HepG2 (cell line): Measurements from ENCODE around the gene LDLRAD4.

Source experiments
- BATF2 ChIP-seq: sonication (generic); formaldehyde crosslinking; IDR thresholded peaks from 2 replicates; pipeline ENCODE4 v1.8.0; 2022; ENCODE audit warnings: mild to moderate bottlenecking, missing genetic modification reagents, moderate library complexity
- CTCF ChIP-seq: sonication (generic); formaldehyde crosslinking; IDR thresholded peaks from 2 replicates; pipeline ENCODE4 v1.5.0; 2020; ENCODE audit warnings: mild to moderate bottlenecking, missing genetic modification reagents, moderate library complexity
- EP300 ChIP-seq, 3 experiments: sonication (generic) in 1 of 3; formaldehyde crosslinking in 1 of 3; IDR thresholded peaks; 2 replicates each; pipeline versions ENCODE4 v1.5.1 to v1.6.1; 2011 to 2020; ENCODE audit warnings: low read depth in 2 of 3, low read length in 2 of 3, borderline replicate concordance in 1 of 3, improper control_type of control experiment in 1 of 3, mild to moderate bottlenecking in 1 of 3, missing genetic modification reagents in 1 of 3, moderate library complexity in 1 of 3
- FUBP1 ChIP-seq: sonication (generic); formaldehyde crosslinking; IDR thresholded peaks from 2 replicates; pipeline ENCODE4 v1.5.1; 2020; ENCODE audit warnings: missing genetic modification reagents, mild to moderate bottlenecking, borderline replicate concordance
- HHEX ChIP-seq: IDR thresholded peaks from 2 replicates; pipeline ENCODE4 v1.6.1; 2016; ENCODE audit warnings: control low read depth
- IRF1 ChIP-seq: sonication (generic); formaldehyde crosslinking; IDR thresholded peaks from 2 replicates; pipeline ENCODE4 v1.4.0; 2020; ENCODE audit warnings: low read depth, mild to moderate bottlenecking, missing genetic modification reagents
- MAX ChIP-seq: IDR thresholded peaks from 2 replicates; pipeline ENCODE4 v1.6.1; 2012; ENCODE audit warnings: inconsistent platforms
- MXI1 ChIP-seq: IDR thresholded peaks from 3 replicates; pipeline ENCODE4 v1.6.1; 2012; ENCODE audit warnings: low read depth, low read length, inconsistent platforms, borderline replicate concordance
- PRDM15 ChIP-seq: sonication (generic); formaldehyde crosslinking; IDR thresholded peaks from 2 replicates; pipeline ENCODE4 v1.4.0; 2020; ENCODE audit warnings: missing genetic modification reagents
- ZNF143 ChIP-seq: sonication (generic); formaldehyde crosslinking; IDR thresholded peaks from 2 replicates; pipeline ENCODE4 v1.4.0; 2020; ENCODE audit warnings: missing genetic modification reagents

GRCh38 chr18:13308369-13308768 is 89.8 kb downstream of the LDLRAD4 start:
- TF ChIP-seq IRF1 (CRISPR knock-in tag), result no peak
- TF ChIP-seq ZNF143, result no peak
- TF ChIP-seq PRDM15 (CRISPR knock-in tag), result no peak
- no peak for TF ChIP-seq MAX
- TF ChIP-seq FUBP1 (CRISPR knock-in tag), result no peak
- no peak for TF ChIP-seq EP300 (IDR thresholded peaks at IDR 0.05; ENCODE audit: low read depth in 2 of 2, low read length in 2 of 2)
- TF ChIP-seq EP300 (CRISPR knock-in tag; IDR thresholded peaks at IDR 0.05; ENCODE audit: borderline replicate concordance), result no peak
- TF ChIP-seq HHEX (CRISPR knock-in tag), result no peak
- TF ChIP-seq BATF2 (CRISPR knock-in tag), result no peak
- TF ChIP-seq CTCF (CRISPR knock-in tag), result no peak
- TF ChIP-seq MXI1, result no peak
